Stimulated activated naive CD8-positive, alpha-beta T cell treated with anti-CD3 and anti-CD28 coated beads, Interleukin-15, Interleukin-2, amounts not matched to agents 100 ng/mL and 50 ng/mL, for 24 hours (primary cell): ENCODE measurements around the gene PPP2R3C.
"Not testable (repeated sequence)": the region's sequence is repeated elsewhere in the genome, so short reads cannot be mapped to it uniquely, and the experiment has no call there.

ENCODE experiments used
- H3K27ac Mint-ChIP-seq: one replicate; pipeline ENCODE4 v1.8.0; 2021; ENCODE audit warnings: mild to moderate bottlenecking, mixed read lengths
- H3K27me3 Mint-ChIP-seq: one replicate; pipeline ENCODE4 v1.8.0; 2021; ENCODE audit warnings: mixed read lengths
- H3K36me3 Mint-ChIP-seq: one replicate; pipeline ENCODE4 v1.8.0; 2021; ENCODE audit warnings: low read depth, mixed read lengths
- H3K4me1 Mint-ChIP-seq: one replicate; pipeline ENCODE4 v1.8.0; 2021; ENCODE audit warnings: low read depth, mixed read lengths
- H3K4me3 Mint-ChIP-seq: one replicate; pipeline ENCODE4 v1.8.0; 2021; ENCODE audit warnings: mild to moderate bottlenecking, mixed read lengths
- H3K9me3 Mint-ChIP-seq: one replicate; pipeline ENCODE4 v1.8.0; 2021; ENCODE audit warnings: mixed read lengths

The PPP2R3C gene

GRCh38 chr14:35112641-35113040 is 9.1 kb downstream of the PPP2R3C start:
- peaks cover 14% of the 10 kb centered on the region for H3K4me1 Mint-ChIP-seq
- no peaks in the 10 kb centered on the region for H3K9me3 Mint-ChIP-seq
- peaks cover 74% of the 10 kb centered on the region for H3K36me3 Mint-ChIP-seq
- H3K4me3 Mint-ChIP-seq, result no peak overlapping the region
- H3K27ac Mint-ChIP-seq, result no peak overlapping the region
- H3K27me3 Mint-ChIP-seq, result no peaks in the 10 kb centered on the region

- Mint-ChIP-seq H3K27me3 (no peaks in the 10 kb centered on the region), H3K9me3 (no peaks in the 10 kb centered on the region), H3K36me3 (peaks cover 56% of the 10 kb centered on the region), H3K4me1 (peaks cover 7% of the 10 kb centered on the region), H3K27ac (no peak overlapping the region), H3K4me3 (no peak overlapping the region)
These were observed 13.9 kb downstream of the PPP2R3C start for GRCh38 chr14:35107866-35108265.

- not testable (repeated sequence) for H3K27me3 Mint-ChIP-seq, H3K27ac Mint-ChIP-seq, H3K9me3 Mint-ChIP-seq, H3K4me3 Mint-ChIP-seq, H3K4me1 Mint-ChIP-seq
- H3K36me3 Mint-ChIP-seq, result peaks cover 46% of the 10 kb centered on the region
These were observed 27.1 kb downstream of the PPP2R3C start for GRCh38 chr14:35094645-35095044.

- H3K4me3 Mint-ChIP-seq, result no peak overlapping the region
- H3K9me3 Mint-ChIP-seq, result no peaks in the 10 kb centered on the region
- peak overlapping the region; percentile 53 for H3K27ac Mint-ChIP-seq
- H3K4me1 Mint-ChIP-seq, result no peaks in the 10 kb centered on the region
- H3K36me3 Mint-ChIP-seq, result peaks cover 46% of the 10 kb centered on the region
- H3K27me3 Mint-ChIP-seq, result no peaks in the 10 kb centered on the region
These were observed 33.3 kb downstream of the PPP2R3C start for GRCh38 chr14:35088514-35088913.

GRCh38 chr14:35085441-35085840 is 36.3 kb downstream of the PPP2R3C start:
- Mint-ChIP-seq H3K9me3 (no peaks in the 10 kb centered on the region), H3K27me3 (no peaks in the 10 kb centered on the region), H3K4me3 (no peak overlapping the region), H3K36me3 (peaks cover 31% of the 10 kb centered on the region), H3K4me1 (no peaks in the 10 kb centered on the region), H3K27ac (no peak overlapping the region)

- H3K4me1 Mint-ChIP-seq, result no peaks in the 10 kb centered on the region
- peaks cover 38% of the 10 kb centered on the region for H3K36me3 Mint-ChIP-seq
- no peaks in the 10 kb centered on the region for H3K9me3 Mint-ChIP-seq
- no peak overlapping the region for H3K4me3 Mint-ChIP-seq
- H3K27ac Mint-ChIP-seq, result peak overlapping the region; percentile 5
- H3K27me3 Mint-ChIP-seq, result no peaks in the 10 kb centered on the region
These were observed 38.1 kb downstream of the PPP2R3C start for GRCh38 chr14:35083530-35084150.

- Mint-ChIP-seq H3K4me1 (no peaks in the 10 kb centered on the region), H3K4me3 (no peak overlapping the region), H3K27me3 (no peaks in the 10 kb centered on the region), H3K27ac (no peak overlapping the region), H3K9me3 (no peaks in the 10 kb centered on the region), H3K36me3 (peaks cover 28% of the 10 kb centered on the region)
These were observed 42.0 kb downstream of the PPP2R3C start for GRCh38 chr14:35079742-35080141.

GRCh38 chr14:35078082-35078481 is 43.7 kb downstream of the PPP2R3C start:
- no peaks in the 10 kb centered on the region for H3K27me3 Mint-ChIP-seq

GRCh38 chr14:35073486-35073885 is 48.3 kb downstream of the PPP2R3C start:
- no peak overlapping the region for H3K4me3 Mint-ChIP-seq
- H3K27me3 Mint-ChIP-seq, result no peaks in the 10 kb centered on the region
- peaks cover 26% of the 10 kb centered on the region for H3K36me3 Mint-ChIP-seq
- H3K9me3 Mint-ChIP-seq, result no peaks in the 10 kb centered on the region
- H3K4me1 Mint-ChIP-seq, result no peaks in the 10 kb centered on the region
- no peak overlapping the region for H3K27ac Mint-ChIP-seq

More at GRCh38 chr14:35078082-35078481, 43.7 kb downstream of the PPP2R3C start:
- peaks cover 24% of the 10 kb centered on the region for H3K36me3 Mint-ChIP-seq
- H3K9me3 Mint-ChIP-seq, result no peaks in the 10 kb centered on the region
- H3K27ac Mint-ChIP-seq, result no peak overlapping the region
- no peaks in the 10 kb centered on the region for H3K4me1 Mint-ChIP-seq
- H3K4me3 Mint-ChIP-seq, result no peak overlapping the region

- H3K36me3 Mint-ChIP-seq, result peaks cover 36% of the 10 kb centered on the region
These were observed 49.6 kb downstream of the PPP2R3C start for GRCh38 chr14:35072226-35072625.

GRCh38 chr14:35068238-35069012 is 53.4 kb downstream of the PPP2R3C start:
- Mint-ChIP-seq H3K4me1 (no peaks in the 10 kb centered on the region), H3K27ac (no peak overlapping the region), H3K36me3 (peaks cover 32% of the 10 kb centered on the region), H3K4me3 (no peak overlapping the region), H3K27me3 (no peaks in the 10 kb centered on the region), H3K9me3 (no peaks in the 10 kb centered on the region)

More at GRCh38 chr14:35072226-35072625, 49.6 kb downstream of the PPP2R3C start:
- H3K4me1 Mint-ChIP-seq, result no peaks in the 10 kb centered on the region
- no peaks in the 10 kb centered on the region for H3K9me3 Mint-ChIP-seq
- no peak overlapping the region for H3K4me3 Mint-ChIP-seq
- no peaks in the 10 kb centered on the region for H3K27me3 Mint-ChIP-seq
- no peak overlapping the region for H3K27ac Mint-ChIP-seq

GRCh38 chr14:35065731-35066130 is 56.1 kb downstream of the PPP2R3C start:
- H3K9me3 Mint-ChIP-seq, H3K27me3 Mint-ChIP-seq, H3K4me3 Mint-ChIP-seq, H3K4me1 Mint-ChIP-seq, H3K27ac Mint-ChIP-seq: not testable (repeated sequence)
- peaks cover 38% of the 10 kb centered on the region for H3K36me3 Mint-ChIP-seq

GRCh38 chr14:35061113-35061791 is 60.5 kb downstream of the PPP2R3C start:
- not testable (repeated sequence) for H3K4me1 Mint-ChIP-seq, H3K9me3 Mint-ChIP-seq, H3K4me3 Mint-ChIP-seq, H3K27me3 Mint-ChIP-seq, H3K27ac Mint-ChIP-seq
- H3K36me3 Mint-ChIP-seq, result peaks cover 35% of the 10 kb centered on the region

- H3K36me3 Mint-ChIP-seq, result peaks cover 52% of the 10 kb centered on the region
- no peak overlapping the region for H3K4me3 Mint-ChIP-seq
- peaks cover 10% of the 10 kb centered on the region for H3K4me1 Mint-ChIP-seq
- H3K27me3 Mint-ChIP-seq, result no peaks in the 10 kb centered on the region
- H3K9me3 Mint-ChIP-seq, result no peaks in the 10 kb centered on the region
- H3K27ac Mint-ChIP-seq, result no peak overlapping the region
These were observed 69.2 kb downstream of the PPP2R3C start for GRCh38 chr14:35052637-35053036.

GRCh38 chr14:35051796-35052195 is 70.0 kb downstream of the PPP2R3C start:
- Mint-ChIP-seq H3K27ac (no peak overlapping the region), H3K4me1 (peaks cover 15% of the 10 kb centered on the region), H3K4me3 (no peak overlapping the region), H3K27me3 (no peaks in the 10 kb centered on the region), H3K36me3 (peaks cover 49% of the 10 kb centered on the region), H3K9me3 (no peaks in the 10 kb centered on the region)
